T-cell (primary cell): ENCODE measurements around the gene CEP63. TPM values are rescaled to one million over a fixed set of nuclear protein-coding genes. Genes with fewer than 3 reads are reported as not detected.

ENCODE experiments used
- ATAC-seq, 4 experiments: fragments of 200-7000 bp in 3 of 4; fragments of 150-1000 bp in 1 of 4; cut with Tn5 transposase; replicated peaks in 1 of 4; 1 replicate in 3 of 4; 2 replicates in 1 of 4; pipeline ENCODE4 v1.10.0; 2021; ENCODE audit warnings: moderate library complexity in 3 of 4, mild to moderate bottlenecking in 2 of 4, moderate number of reproducible peaks in 1 of 4
- CTCF ChIA-PET, 2 donors: fragments of 300-600 bp; sonication (Branson Sonifier 250); formaldehyde crosslinking; loops; one replicate each; lab custom pipeline; 2022; ENCODE audit warnings: antibody characterized with exemption in 2 of 2; lab: Charles Lee
- POLR2A ChIA-PET, 2 donors: fragments of 300-600 bp; sonication (Branson Sonifier 250); formaldehyde crosslinking; loops; one replicate each; lab custom pipeline; 2022; ENCODE audit warnings: antibody characterized with exemption in 2 of 2; lab: Charles Lee
- DNase-seq, 35 experiments: peaks; one replicate each; pipeline versions ENCODE4 v3.0.0 to v3.0.0-alpha.2; 2013 to 2023
- H3K27ac ChIP-seq: one replicate; pipeline ENCODE4 v1.5.1; 2013; ENCODE audit warnings: low read length
- H3K27me3 ChIP-seq, 2 experiments: replicated peaks in 1 of 2; 1 replicate in 1 of 2; 2 replicates in 1 of 2; pipeline versions ENCODE4 v1.6.1 to v1.7.0; 2013; ENCODE audit warnings: low read length in 1 of 2, mixed read lengths in 1 of 2; ENCODE audit not compliant: control insufficient read depth in 2 of 2, insufficient read depth in 2 of 2; ENCODE audit errors: extremely low read depth in 1 of 2
- H3K36me3 ChIP-seq, 2 donors: 1 replicate in 1 of 2; 2 replicates in 1 of 2; pipeline versions ENCODE4 v1.6.1 to v1.7.0; 2013; ENCODE audit warnings: low read length in 1 of 2; ENCODE audit not compliant: control insufficient read depth in 2 of 2, insufficient read depth in 1 of 2; ENCODE audit errors: extremely low read depth in 1 of 2
- H3K4me1 ChIP-seq, 2 experiments: 1 replicate in 1 of 2; 2 replicates in 1 of 2; pipeline versions ENCODE4 v1.6.1 to v1.7.0; 2013; ENCODE audit warnings: low read length in 2 of 2, mixed read lengths in 1 of 2; ENCODE audit not compliant: insufficient read depth in 2 of 2, control insufficient read depth in 1 of 2; ENCODE audit errors: extremely low read depth in 1 of 2
- H3K4me3 ChIP-seq, 2 donors: 1 replicate in 1 of 2; 2 replicates in 1 of 2; pipeline versions ENCODE4 v1.5.1 to v1.7.0; 2013; ENCODE audit warnings: mild to moderate bottlenecking in 2 of 2, low read length in 1 of 2, moderate library complexity in 1 of 2; ENCODE audit not compliant: control insufficient read depth in 1 of 2; ENCODE audit errors: extremely low read depth in 1 of 2
- H3K9me3 ChIP-seq: 2 replicates; pipeline ENCODE4 v1.7.0; 2013
- H3K27ac Mint-ChIP-seq, 2 donors: one replicate each; pipeline ENCODE4 v1.8.0; 2020 to 2021; ENCODE audit warnings: mild to moderate bottlenecking in 2 of 2, mixed read lengths in 2 of 2
- H3K27me3 Mint-ChIP-seq, 2 donors: one replicate each; pipeline ENCODE4 v1.8.0; 2021 to 2022; ENCODE audit warnings: mixed read lengths in 2 of 2
- H3K36me3 Mint-ChIP-seq: one replicate; pipeline ENCODE4 v1.8.0; 2021; ENCODE audit warnings: mixed read lengths
- H3K4me1 Mint-ChIP-seq, 3 donors: one replicate each; pipeline ENCODE4 v1.8.0; 2020 to 2022; ENCODE audit warnings: mixed read lengths in 3 of 3, mild to moderate bottlenecking in 1 of 3
- H3K4me3 Mint-ChIP-seq, 3 donors: one replicate each; pipeline ENCODE4 v1.8.0; 2020 to 2022; ENCODE audit warnings: mild to moderate bottlenecking in 3 of 3, mixed read lengths in 3 of 3, moderate library complexity in 3 of 3
- H3K9me3 Mint-ChIP-seq, 3 donors: one replicate each; pipeline ENCODE4 v1.8.0; 2020 to 2022; ENCODE audit warnings: mixed read lengths in 3 of 3
- WGBS: methylation state at CpG from one replicate; pipeline ENCODE4 v1.1.5; 2013; ENCODE audit warnings: missing lambda C conversion rate; ENCODE audit not compliant: insufficient coverage; 5-methylcytosine and 5-hydroxymethylcytosine counted together
- total RNA-seq, 35 experiments: library from RNA in 6 of 35; stranded (reverse) in 6 of 35; fragments of 120-200 nt in 1 of 35; gene quantifications; one replicate each; pipeline versions ENCODE4 v1.2.1 to v1.2.4 and lab custom pipeline; 2013 to 2026

Gene CEP63
- total RNA-seq, 5 donors from 2014 or later (not counting 1 experiment from before 2014, with no cell fraction given): 21.7 to 26.1 (median 24.6) TPM

GRCh38 chr3:134619301-134619615 is 133.4 kb downstream of the CEP63 start:
- Histone ChIP-seq H3K9me3 (no peaks in the 10 kb centered on the region), H3K4me1 (no peaks in the 10 kb centered on the region), H3K36me3 (no peaks in the 10 kb centered on the region), H3K27ac (no peak overlapping the region), H3K4me3 (no peak overlapping the region), H3K27me3 (peaks cover 0 to 4% of the 10 kb centered on the region in 2 experiments)
- DNase-seq (no peak), ATAC-seq (no peak)
- CTCF ChIA-PET: no interaction called here
- Mint-ChIP-seq H3K4me1 (peaks cover 0 to 5% (median 0%) of the 10 kb centered on the region in 3 donors), H3K9me3 (no peaks in the 10 kb centered on the region), H3K4me3 (no peak overlapping the region), H3K36me3 (no peaks in the 10 kb centered on the region), H3K27me3 (no peaks in the 10 kb centered on the region), H3K27ac (no peak overlapping the region)
- WGBS: no CpG with 5 or more reads among the region's 2 CpGs
- POLR2A ChIA-PET: no interaction called here

- Mint-ChIP-seq H3K27me3 (no peaks in the 10 kb centered on the region), H3K9me3 (no peaks in the 10 kb centered on the region), H3K27ac (no peak overlapping the region), H3K4me1 (peaks cover 0 to 5% (median 0%) of the 10 kb centered on the region in 3 donors), H3K4me3 (no peak overlapping the region), H3K36me3 (no peaks in the 10 kb centered on the region)
- no peak overlapping the region for H3K27ac ChIP-seq
- H3K9me3 ChIP-seq: no peaks in the 10 kb centered on the region
- no peak overlapping the region for H3K4me3 ChIP-seq
- H3K4me1 ChIP-seq: no peaks in the 10 kb centered on the region
- no peak for ATAC-seq
- DNase-seq: no peak
- WGBS: 71% methylated on average over 4 of the region's 8 CpGs
- H3K27me3 ChIP-seq: peaks cover 0 to 4% of the 10 kb centered on the region in 2 experiments
- H3K36me3 ChIP-seq: no peaks in the 10 kb centered on the region
- CTCF ChIA-PET: no interaction called here
- POLR2A ChIA-PET: no interaction called here
These were observed 134.1 kb downstream of the CEP63 start for GRCh38 chr3:134619884-134620445.

DNA sequence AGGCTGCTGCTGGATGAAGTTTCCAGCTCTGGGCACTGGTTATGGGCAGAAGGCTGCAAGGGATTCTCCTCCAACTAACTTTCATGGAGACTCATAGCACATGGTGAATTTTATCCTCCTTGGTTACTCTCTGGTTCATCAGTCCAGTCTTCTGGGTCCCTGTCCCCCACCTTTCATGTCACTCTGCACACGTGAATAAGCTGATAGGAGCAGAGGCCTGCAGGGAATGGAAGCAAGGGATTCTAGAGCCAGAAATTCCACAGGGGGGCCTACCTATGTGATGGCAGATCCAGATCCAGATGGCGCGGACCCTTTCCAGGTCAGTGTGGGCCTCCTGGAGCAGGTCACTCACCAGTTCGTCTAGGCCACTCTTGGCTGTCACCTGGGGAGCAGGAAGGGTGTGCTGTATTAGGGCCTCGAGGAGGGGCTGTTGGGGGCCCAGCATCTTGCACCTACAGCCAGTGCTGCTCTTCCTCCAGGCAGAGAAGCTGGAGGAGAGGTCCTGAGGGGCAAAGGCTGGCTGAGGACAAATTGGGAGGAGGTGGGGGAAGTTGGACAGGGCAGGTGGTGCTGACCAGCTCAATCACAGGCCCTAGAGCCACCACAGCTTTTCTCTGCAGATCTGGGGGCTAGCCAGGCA is 134.7 kb downstream of the CEP63 start:
- WGBS: 76% methylated on average over 4 of the region's 5 CpGs
- no peaks in the 10 kb centered on the region for H3K36me3 Mint-ChIP-seq
- peaks cover 0 to 5% (median 0%) of the 10 kb centered on the region in 3 donors for H3K4me1 Mint-ChIP-seq
- POLR2A ChIA-PET: no interaction called here
- Histone ChIP-seq H3K27ac (no peak overlapping the region), H3K27me3 (peaks cover 0 to 4% of the 10 kb centered on the region in 2 experiments), H3K36me3 (no peaks in the 10 kb centered on the region), H3K4me1 (no peaks in the 10 kb centered on the region), H3K9me3 (no peaks in the 10 kb centered on the region), H3K4me3 (no peak overlapping the region)
- no peak overlapping the region for H3K27ac Mint-ChIP-seq
- no peaks in the 10 kb centered on the region for H3K9me3 Mint-ChIP-seq
- DNase-seq: no peak
- no peak overlapping the region for H3K4me3 Mint-ChIP-seq
- peaks cover 0 to 3% of the 10 kb centered on the region in 2 donors for H3K27me3 Mint-ChIP-seq
- no peak for ATAC-seq
- CTCF ChIA-PET: no interaction called here

DNA sequence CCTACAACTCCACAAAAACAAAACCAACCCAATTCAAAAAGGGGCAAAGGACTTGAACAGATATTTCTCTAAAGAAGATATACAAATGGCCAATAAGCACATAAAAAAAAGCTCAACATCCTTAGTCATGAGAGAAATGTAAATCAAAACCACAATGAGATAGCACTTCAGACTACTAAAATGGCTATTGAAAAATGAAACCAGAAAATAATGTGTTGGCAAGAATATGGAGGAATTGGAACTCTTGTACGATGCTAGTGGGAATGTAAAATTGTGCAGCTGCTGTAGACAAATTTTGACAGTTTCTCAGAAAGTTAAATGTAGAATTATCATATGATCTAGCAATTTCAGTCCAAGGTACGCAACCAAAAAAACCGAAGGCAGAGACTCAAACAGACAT is 136.0 kb downstream of the CEP63 start:
- DNase-seq: no peak
- no peaks in the 10 kb centered on the region for H3K36me3 Mint-ChIP-seq
- peaks cover 0 to 5% (median 0%) of the 10 kb centered on the region in 3 donors for H3K4me1 Mint-ChIP-seq
- Histone ChIP-seq H3K27me3 (peaks cover 0 to 9% of the 10 kb centered on the region in 2 experiments), H3K4me3 (no peak overlapping the region), H3K9me3 (no peaks in the 10 kb centered on the region), H3K36me3 (no peaks in the 10 kb centered on the region), H3K4me1 (no peaks in the 10 kb centered on the region), H3K27ac (no peak overlapping the region)
- ChIA-PET POLR2A (no interaction called here), CTCF (no interaction called here)
- H3K4me3 Mint-ChIP-seq: no peak overlapping the region
- ATAC-seq: no peak
- 29% methylated on average over 1 of the region's 3 CpGs for WGBS
- no peak overlapping the region for H3K27ac Mint-ChIP-seq
- H3K9me3 Mint-ChIP-seq: no peaks in the 10 kb centered on the region
- peaks cover 0 to 6% of the 10 kb centered on the region in 2 donors for H3K27me3 Mint-ChIP-seq

DNA sequence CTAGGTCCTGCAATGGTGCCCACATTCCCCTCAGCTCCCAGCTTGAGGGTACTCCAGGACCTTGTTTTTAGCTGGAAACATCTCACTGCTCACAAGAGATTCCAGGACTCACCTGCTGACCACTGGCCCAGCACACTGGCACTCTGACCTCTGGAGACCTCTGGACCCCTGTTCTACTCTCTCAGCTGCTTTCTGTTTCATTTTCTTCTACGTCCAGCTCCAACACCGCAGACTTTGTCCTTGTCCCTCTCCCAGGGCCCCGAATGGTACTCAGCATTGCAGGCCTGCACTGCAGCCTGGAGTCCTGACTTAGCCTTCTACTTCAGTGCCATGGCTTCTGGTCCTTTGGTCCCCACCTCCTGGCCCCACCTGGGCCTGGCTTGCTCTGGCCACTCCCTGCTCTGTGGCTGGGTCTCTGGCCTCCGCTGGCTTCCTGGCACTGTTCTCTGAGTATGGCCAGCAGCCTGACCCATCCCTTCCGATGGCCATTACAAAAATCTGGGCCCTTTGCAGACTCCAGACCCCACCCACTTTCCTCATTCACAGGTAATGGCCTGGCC is 137.0 kb downstream of the CEP63 start:
- H3K27me3 ChIP-seq: peaks cover 0 to 6% of the 10 kb centered on the region in 2 experiments
- H3K27ac ChIP-seq: no peak overlapping the region
- ChIA-PET POLR2A (no interaction called here), CTCF (no interaction called here)
- DNase-seq (no peak), ATAC-seq (peak in 1 of 4 experiments; percentile 23)
- peaks cover 0 to 2% (median 0%) of the 10 kb centered on the region in 3 donors for H3K9me3 Mint-ChIP-seq
- WGBS: 85% methylated on average over 5 of the region's 5 CpGs
- H3K4me1 ChIP-seq: no peaks in the 10 kb centered on the region
- H3K4me3 ChIP-seq: no peak overlapping the region
- H3K9me3 ChIP-seq: no peaks in the 10 kb centered on the region
- peaks cover 0 to 6% of the 10 kb centered on the region in 2 donors for H3K27me3 Mint-ChIP-seq
- H3K36me3 Mint-ChIP-seq: no peaks in the 10 kb centered on the region
- peaks cover 0 to 5% (median 0%) of the 10 kb centered on the region in 3 donors for H3K4me1 Mint-ChIP-seq
- H3K27ac Mint-ChIP-seq: no peak overlapping the region
- no peaks in the 10 kb centered on the region for H3K36me3 ChIP-seq
- no peak overlapping the region for H3K4me3 Mint-ChIP-seq

DNA sequence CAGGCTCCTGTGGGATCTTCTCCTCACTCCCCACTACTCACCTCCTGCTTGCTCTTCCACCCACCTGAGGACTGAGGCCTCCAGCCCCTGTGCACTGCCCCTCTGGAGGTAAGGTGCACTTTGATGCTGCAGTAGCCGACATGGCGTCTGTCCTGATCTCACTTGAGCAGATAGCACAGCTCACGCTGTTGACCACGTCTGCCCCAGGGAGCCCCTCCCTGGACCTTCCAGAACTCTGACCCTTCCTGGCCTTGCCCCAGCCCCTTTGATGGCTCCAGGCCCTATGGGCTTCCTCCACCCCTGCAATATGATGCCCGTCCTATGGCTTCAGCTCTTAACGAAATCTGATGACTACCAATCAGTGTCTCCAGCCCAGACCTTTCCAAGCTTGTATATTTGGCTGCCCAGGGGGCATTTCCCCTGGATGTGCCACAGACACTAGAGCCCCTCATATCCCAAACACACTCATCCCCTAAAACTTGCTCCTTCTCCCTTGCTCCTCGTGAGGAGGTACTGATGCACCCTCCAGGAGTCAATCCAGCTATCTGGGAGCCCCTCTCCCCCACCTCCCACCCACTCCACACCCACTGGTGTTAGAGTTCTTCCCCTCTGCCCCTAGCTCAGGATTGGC is 137.9 kb downstream of the CEP63 start:
- Mint-ChIP-seq H3K4me1 (peaks cover 0 to 5% (median 0%) of the 10 kb centered on the region in 3 donors), H3K4me3 (no peak overlapping the region), H3K36me3 (no peaks in the 10 kb centered on the region), H3K27ac (no peak overlapping the region), H3K27me3 (peaks cover 0 to 6% of the 10 kb centered on the region in 2 donors), H3K9me3 (peaks cover 0 to 3% (median 0%) of the 10 kb centered on the region in 3 donors)
- 83% methylated on average over 7 of the region's 7 CpGs for WGBS
- DNase-seq: no peak
- CTCF ChIA-PET: no interaction called here
- Histone ChIP-seq H3K9me3 (no peaks in the 10 kb centered on the region), H3K4me1 (no peaks in the 10 kb centered on the region), H3K4me3 (no peak overlapping the region), H3K27me3 (peaks cover 0 to 4% of the 10 kb centered on the region in 2 experiments), H3K27ac (no peak overlapping the region), H3K36me3 (no peaks in the 10 kb centered on the region)
- ATAC-seq: no peak
- POLR2A ChIA-PET: no interaction called here
